Fibroblast of pulmonary artery (primary cell): ENCODE results near the gene SLC6A7.

Experiments used
- DNase-seq: peaks from one replicate; pipeline ENCODE4 v3.0.0-alpha.2; 2010; ENCODE audit warnings: low read depth
- H3K4me3 ChIP-seq: replicated peaks from 2 replicates; pipeline ENCODE4 v1.5.1; 2011; ENCODE audit warnings: low read depth, mild to moderate bottlenecking, control low read depth, low read length, moderate library complexity
- TF ChIP-seq, protein P1 (sequence below): IDR thresholded peaks from 2 replicates; pipeline ENCODE4 v1.5.1; 2011; ENCODE audit warnings: mild to moderate bottlenecking, control low read depth, low read length, inconsistent platforms; ENCODE audit errors: missing control alignments

Gene SLC6A7

GRCh38 chr5:150160448-150161081, 29.3 kb upstream of the SLC6A7 start:
- no peak overlapping the region for H3K4me3 ChIP-seq
- no peak for DNase-seq
- TF ChIP-seq, protein P1, sequence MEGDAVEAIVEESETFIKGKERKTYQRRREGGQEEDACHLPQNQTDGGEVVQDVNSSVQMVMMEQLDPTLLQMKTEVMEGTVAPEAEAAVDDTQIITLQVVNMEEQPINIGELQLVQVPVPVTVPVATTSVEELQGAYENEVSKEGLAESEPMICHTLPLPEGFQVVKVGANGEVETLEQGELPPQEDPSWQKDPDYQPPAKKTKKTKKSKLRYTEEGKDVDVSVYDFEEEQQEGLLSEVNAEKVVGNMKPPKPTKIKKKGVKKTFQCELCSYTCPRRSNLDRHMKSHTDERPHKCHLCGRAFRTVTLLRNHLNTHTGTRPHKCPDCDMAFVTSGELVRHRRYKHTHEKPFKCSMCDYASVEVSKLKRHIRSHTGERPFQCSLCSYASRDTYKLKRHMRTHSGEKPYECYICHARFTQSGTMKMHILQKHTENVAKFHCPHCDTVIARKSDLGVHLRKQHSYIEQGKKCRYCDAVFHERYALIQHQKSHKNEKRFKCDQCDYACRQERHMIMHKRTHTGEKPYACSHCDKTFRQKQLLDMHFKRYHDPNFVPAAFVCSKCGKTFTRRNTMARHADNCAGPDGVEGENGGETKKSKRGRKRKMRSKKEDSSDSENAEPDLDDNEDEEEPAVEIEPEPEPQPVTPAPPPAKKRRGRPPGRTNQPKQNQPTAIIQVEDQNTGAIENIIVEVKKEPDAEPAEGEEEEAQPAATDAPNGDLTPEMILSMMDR = no peak

GRCh38 chr5:150161242-150162141, 28.4 kb upstream of the SLC6A7 start:
- peak; percentile 75 for DNase-seq
- H3K4me3 ChIP-seq = no peak overlapping the region
- TF ChIP-seq, protein P1 = peak; percentile 97

DNA sequence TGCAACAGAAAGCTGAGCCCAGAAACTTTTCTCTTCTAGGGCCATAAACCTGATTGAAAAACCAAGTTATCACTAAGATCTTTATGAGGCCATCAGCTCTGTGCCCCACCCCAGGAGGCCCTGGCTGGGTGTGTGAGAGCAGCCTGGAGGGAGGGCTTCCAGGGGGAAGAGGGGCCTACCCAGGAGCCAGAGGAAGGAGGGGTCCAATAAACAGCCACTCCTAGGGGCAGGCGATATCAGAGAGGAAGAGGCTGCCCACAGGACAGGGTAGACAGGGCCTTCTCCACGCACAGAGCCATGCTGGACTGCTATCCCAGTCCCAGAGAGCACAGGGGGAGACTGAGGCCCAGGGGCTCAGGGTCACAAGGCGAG, 27.7 kb upstream of the SLC6A7 start:
- TF ChIP-seq, protein P1 = no peak
- no peak for DNase-seq
- no peak overlapping the region for H3K4me3 ChIP-seq

- TF ChIP-seq, protein P1 = no peak
- DNase-seq = no peak
- no peak overlapping the region for H3K4me3 ChIP-seq
These were observed 26.8 kb upstream of the SLC6A7 start for GRCh38 chr5:150163035-150163434.

GRCh38 chr5:150163547-150164059, 26.3 kb upstream of the SLC6A7 start:
- no peak overlapping the region for H3K4me3 ChIP-seq
- DNase-seq = no peak
- TF ChIP-seq, protein P1 = peak; percentile 29

GRCh38 chr5:150164211-150164980, 25.5 kb upstream of the SLC6A7 start:
- no peak for DNase-seq
- TF ChIP-seq, protein P1 = no peak
- no peak overlapping the region for H3K4me3 ChIP-seq
